ENCODE measurements around the gene MCC. TPM values are rescaled to one million over a fixed set of nuclear protein-coding genes. Genes with fewer than 3 reads are reported as not detected.

MCC gene
- total RNA-seq, 1 donor from 2014 or later, result 15.1 TPM

GRCh38 chr5:113495422-113495841, 7.2 kb upstream of the MCC start:
- Histone ChIP-seq H3K4me3 (ENCODE audit: low read length in 3 of 3) (no peak overlapping the region), H3K4me1 (ENCODE audit: control insufficient read depth in 3 of 3, insufficient read depth in 3 of 3, low read length in 3 of 3) (no peaks in the 10 kb centered on the region), H3K9ac (ENCODE audit: low read depth in 1 of 3, low read length in 3 of 3) (no peak overlapping the region), H3K9me3 (ENCODE audit: control insufficient read depth in 3 of 3, low read length in 3 of 3) (peaks cover 0 to 3% (median 2%) of the 10 kb centered on the region in 3 donors), H3K36me3 (ENCODE audit: control insufficient read depth in 3 of 3, insufficient read depth in 3 of 3, low read length in 3 of 3) (no peaks in the 10 kb centered on the region), H3K27me3 (ENCODE audit: control insufficient read depth in 3 of 3, insufficient read depth in 3 of 3, low read length in 3 of 3) (peaks cover 0 to 4% (median 0%) of the 10 kb centered on the region in 3 donors), H3K27ac (ENCODE audit: low read depth, low read length) (no peak overlapping the region)

GRCh38 chr5:113493446-113493845, 5.2 kb upstream of the MCC start:
- peaks cover 0 to 3% (median 2%) of the 10 kb centered on the region in 3 donors for H3K9me3 ChIP-seq (ENCODE audit: control insufficient read depth in 3 of 3, low read length in 3 of 3)
- H3K4me1 ChIP-seq (ENCODE audit: control insufficient read depth in 3 of 3, insufficient read depth in 3 of 3, low read length in 3 of 3), result peaks cover 4 to 11% (median 7%) of the 10 kb centered on the region in 3 donors
- H3K36me3 ChIP-seq (ENCODE audit: control insufficient read depth in 3 of 3, insufficient read depth in 3 of 3, low read length in 3 of 3), result no peaks in the 10 kb centered on the region
- H3K4me3 ChIP-seq (ENCODE audit: low read length in 3 of 3), result no peak overlapping the region
- peaks cover 7 to 10% (median 9%) of the 10 kb centered on the region in 3 donors for H3K27me3 ChIP-seq (ENCODE audit: control insufficient read depth in 3 of 3, insufficient read depth in 3 of 3, low read length in 3 of 3)
- no peak overlapping the region for H3K9ac ChIP-seq (ENCODE audit: low read depth in 1 of 3, low read length in 3 of 3)
- no peak overlapping the region for H3K27ac ChIP-seq (ENCODE audit: low read depth, low read length)

DNA sequence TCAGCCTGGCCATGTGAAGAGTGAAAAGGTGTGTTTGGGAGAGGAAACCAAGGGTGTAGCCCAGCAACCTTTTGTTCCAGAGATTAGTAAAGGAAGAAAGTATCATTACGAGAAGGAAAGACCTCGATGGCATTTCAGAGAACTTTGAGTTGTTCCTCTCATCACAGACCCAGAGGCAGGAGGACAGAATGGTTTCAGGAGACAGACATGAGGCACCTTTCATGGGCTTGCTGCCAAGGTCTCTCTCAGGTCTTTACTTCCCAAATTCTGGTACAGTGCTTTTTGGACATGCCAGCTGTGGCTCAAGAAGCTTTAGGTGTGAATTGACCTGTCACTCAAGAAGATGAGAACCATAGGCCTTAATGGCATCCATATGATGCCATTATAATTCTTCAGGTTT, 2.8 kb upstream of the MCC start:
- Histone ChIP-seq H3K4me3 (ENCODE audit: low read length in 3 of 3) (no peak overlapping the region), H3K36me3 (ENCODE audit: control insufficient read depth in 3 of 3, insufficient read depth in 3 of 3, low read length in 3 of 3) (no peaks in the 10 kb centered on the region), H3K9me3 (ENCODE audit: control insufficient read depth in 3 of 3, low read length in 3 of 3) (peaks cover 0 to 3% (median 2%) of the 10 kb centered on the region in 3 donors), H3K4me1 (ENCODE audit: control insufficient read depth in 3 of 3, insufficient read depth in 3 of 3, low read length in 3 of 3) (peaks cover 15 to 20% (median 17%) of the 10 kb centered on the region in 3 donors), H3K9ac (ENCODE audit: low read depth in 1 of 3, low read length in 3 of 3) (no peak overlapping the region), H3K27me3 (ENCODE audit: control insufficient read depth in 3 of 3, insufficient read depth in 3 of 3, low read length in 3 of 3) (peaks cover 18 to 25% (median 22%) of the 10 kb centered on the region in 3 donors), H3K27ac (ENCODE audit: low read depth, low read length) (no peak overlapping the region)

- Histone ChIP-seq H3K4me1 (ENCODE audit: control insufficient read depth in 3 of 3, insufficient read depth in 3 of 3, low read length in 3 of 3) (peaks cover 15 to 20% (median 17%) of the 10 kb centered on the region in 3 donors), H3K36me3 (ENCODE audit: control insufficient read depth in 3 of 3, insufficient read depth in 3 of 3, low read length in 3 of 3) (no peaks in the 10 kb centered on the region), H3K27ac (ENCODE audit: low read depth, low read length) (no peak overlapping the region), H3K9me3 (ENCODE audit: control insufficient read depth in 3 of 3, low read length in 3 of 3) (peaks cover 0 to 3% (median 2%) of the 10 kb centered on the region in 3 donors), H3K27me3 (ENCODE audit: control insufficient read depth in 3 of 3, insufficient read depth in 3 of 3, low read length in 3 of 3) (peaks cover 18 to 27% (median 22%) of the 10 kb centered on the region in 3 donors), H3K4me3 (ENCODE audit: low read length in 3 of 3) (no peak overlapping the region), H3K9ac (ENCODE audit: low read depth in 1 of 3, low read length in 3 of 3) (no peak overlapping the region)
Measured at GRCh38 chr5:113490317-113490716, 2.1 kb upstream of the MCC start.

DNA sequence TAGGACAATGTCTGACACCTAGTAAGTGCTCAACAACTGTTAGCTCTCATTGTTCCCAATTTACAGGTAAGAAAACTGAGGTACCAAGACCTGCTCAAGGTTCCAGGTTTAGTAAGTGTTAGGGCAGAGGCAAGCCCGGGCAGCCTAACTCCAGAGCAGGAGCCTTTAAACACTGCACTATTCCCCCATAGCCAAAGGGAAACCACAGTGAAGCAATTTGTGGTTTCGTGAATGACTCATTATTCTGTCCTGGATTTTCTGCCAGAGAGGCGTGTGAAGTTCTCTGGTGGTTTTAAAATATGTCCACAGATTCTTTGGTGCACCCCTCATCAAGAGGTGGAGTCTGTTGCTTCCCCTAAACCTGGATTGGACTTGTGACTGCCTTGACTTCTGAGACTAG, 1.0 kb upstream of the MCC start:
- no peak overlapping the region for H3K9ac ChIP-seq (ENCODE audit: low read depth in 1 of 3, low read length in 3 of 3)
- peaks cover 15 to 20% (median 17%) of the 10 kb centered on the region in 3 donors for H3K4me1 ChIP-seq (ENCODE audit: control insufficient read depth in 3 of 3, insufficient read depth in 3 of 3, low read length in 3 of 3)
- H3K27ac ChIP-seq (ENCODE audit: low read depth, low read length), result no peak overlapping the region
- H3K27me3 ChIP-seq (ENCODE audit: control insufficient read depth in 3 of 3, insufficient read depth in 3 of 3, low read length in 3 of 3), result peaks cover 18 to 35% (median 28%) of the 10 kb centered on the region in 3 donors
- H3K36me3 ChIP-seq (ENCODE audit: control insufficient read depth in 3 of 3, insufficient read depth in 3 of 3, low read length in 3 of 3), result no peaks in the 10 kb centered on the region
- H3K9me3 ChIP-seq (ENCODE audit: control insufficient read depth in 3 of 3, low read length in 3 of 3), result peaks cover 0 to 3% (median 2%) of the 10 kb centered on the region in 3 donors
- no peak overlapping the region for H3K4me3 ChIP-seq (ENCODE audit: low read length in 3 of 3)

GRCh38 chr5:113488645-113489184, 462 bp upstream of the MCC start:
- Histone ChIP-seq H3K9ac (ENCODE audit: low read depth in 1 of 3, low read length in 3 of 3) (peak overlapping the region; percentile 28 to 59 (median 40)), H3K36me3 (ENCODE audit: control insufficient read depth in 3 of 3, insufficient read depth in 3 of 3, low read length in 3 of 3) (no peaks in the 10 kb centered on the region), H3K4me3 (ENCODE audit: low read length in 3 of 3) (peak overlapping the region; percentile 65 to 78 (median 72)), H3K4me1 (ENCODE audit: control insufficient read depth in 3 of 3, insufficient read depth in 3 of 3, low read length in 3 of 3) (peaks cover 15 to 20% (median 17%) of the 10 kb centered on the region in 3 donors), H3K9me3 (ENCODE audit: control insufficient read depth in 3 of 3, low read length in 3 of 3) (peaks cover 0 to 3% (median 2%) of the 10 kb centered on the region in 3 donors), H3K27me3 (ENCODE audit: control insufficient read depth in 3 of 3, insufficient read depth in 3 of 3, low read length in 3 of 3) (peaks cover 18 to 36% (median 28%) of the 10 kb centered on the region in 3 donors), H3K27ac (ENCODE audit: low read depth, low read length) (no peak overlapping the region)

DNA sequence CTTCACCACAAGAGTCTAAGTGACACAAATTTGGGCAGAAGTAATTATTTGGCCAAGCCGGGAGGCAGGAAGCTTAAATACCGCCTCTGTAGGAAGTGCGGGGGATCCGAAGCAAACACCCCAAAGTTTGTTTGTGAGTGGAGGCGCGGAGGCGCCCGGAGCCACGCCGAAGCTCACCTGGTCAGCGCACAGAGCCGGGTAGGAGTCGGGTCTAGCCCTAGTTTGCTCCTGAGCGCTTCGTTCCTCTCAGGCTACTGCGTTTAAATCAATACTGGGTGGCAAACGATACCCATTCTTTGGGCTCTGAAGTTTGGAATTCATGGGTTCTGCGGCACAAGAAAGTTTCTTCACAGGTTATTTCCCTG, 855 bp downstream of the MCC start:
- peaks cover 18 to 36% (median 28%) of the 10 kb centered on the region in 3 donors for H3K27me3 ChIP-seq (ENCODE audit: control insufficient read depth in 3 of 3, insufficient read depth in 3 of 3, low read length in 3 of 3)
- H3K4me1 ChIP-seq (ENCODE audit: control insufficient read depth in 3 of 3, insufficient read depth in 3 of 3, low read length in 3 of 3), result peaks cover 15 to 20% (median 17%) of the 10 kb centered on the region in 3 donors
- no peaks in the 10 kb centered on the region for H3K36me3 ChIP-seq (ENCODE audit: control insufficient read depth in 3 of 3, insufficient read depth in 3 of 3, low read length in 3 of 3)
- peaks cover 0 to 3% (median 2%) of the 10 kb centered on the region in 3 donors for H3K9me3 ChIP-seq (ENCODE audit: control insufficient read depth in 3 of 3, low read length in 3 of 3)
- peak overlapping the region in 2 of 3 donors; percentile 27 to 45 for H3K9ac ChIP-seq (ENCODE audit: low read depth in 1 of 3, low read length in 3 of 3)
- H3K4me3 ChIP-seq (ENCODE audit: low read length in 3 of 3), result peak overlapping the region; percentile 65 to 72 (median 68)
- no peak overlapping the region for H3K27ac ChIP-seq (ENCODE audit: low read depth, low read length)

DNA sequence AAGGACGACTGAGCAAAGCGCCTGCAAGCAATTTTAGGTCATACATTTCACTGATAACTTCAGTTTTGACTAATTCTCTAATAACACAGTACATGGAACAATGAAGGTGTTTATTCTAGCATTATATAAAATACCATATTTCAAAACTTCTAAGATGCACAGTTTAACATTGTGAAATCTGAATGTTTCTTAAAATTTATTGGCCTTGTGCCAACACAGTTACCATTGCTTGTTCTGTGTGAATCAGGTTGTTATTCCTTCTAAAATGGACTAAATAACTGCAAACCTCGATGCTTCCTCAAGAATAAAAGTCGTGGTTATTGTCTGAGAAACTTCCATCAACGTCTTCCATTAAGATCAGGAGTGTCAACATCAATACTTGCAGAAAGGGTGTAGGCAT, 8.0 kb downstream of the MCC start:
- Histone ChIP-seq H3K4me3 (ENCODE audit: low read length in 3 of 3) (no peak overlapping the region), H3K9ac (ENCODE audit: low read depth in 1 of 3, low read length in 3 of 3) (no peak overlapping the region), H3K36me3 (ENCODE audit: control insufficient read depth in 3 of 3, insufficient read depth in 3 of 3, low read length in 3 of 3) (no peaks in the 10 kb centered on the region), H3K4me1 (ENCODE audit: control insufficient read depth in 3 of 3, insufficient read depth in 3 of 3, low read length in 3 of 3) (no peaks in the 10 kb centered on the region), H3K27me3 (ENCODE audit: control insufficient read depth in 3 of 3, insufficient read depth in 3 of 3, low read length in 3 of 3) (peaks cover 0 to 9% (median 6%) of the 10 kb centered on the region in 3 donors), H3K27ac (ENCODE audit: low read depth, low read length) (no peak overlapping the region), H3K9me3 (ENCODE audit: control insufficient read depth in 3 of 3, low read length in 3 of 3) (no peaks in the 10 kb centered on the region)

DNA sequence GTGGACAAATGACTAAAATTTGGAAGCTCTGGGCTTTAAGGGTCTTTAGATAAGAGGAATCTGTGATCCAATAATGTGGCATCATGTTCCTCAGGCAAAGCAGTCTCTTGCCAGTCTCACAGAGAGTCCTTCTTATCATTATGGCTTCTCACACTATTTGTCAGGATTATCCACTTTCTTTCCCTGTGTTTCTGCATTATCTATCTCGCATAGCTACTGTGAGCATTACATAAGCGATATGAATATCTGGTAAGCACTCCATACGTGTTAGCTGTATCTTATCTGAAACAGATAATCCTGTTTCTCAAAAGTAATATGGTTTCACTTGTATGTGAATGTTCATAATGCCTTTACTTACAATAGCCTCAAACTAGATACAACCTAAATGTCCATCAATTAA, 9.6 kb downstream of the MCC start:
- no peak overlapping the region for H3K27ac ChIP-seq (ENCODE audit: low read depth, low read length)
- H3K4me1 ChIP-seq (ENCODE audit: control insufficient read depth in 3 of 3, insufficient read depth in 3 of 3, low read length in 3 of 3), result no peaks in the 10 kb centered on the region
- H3K36me3 ChIP-seq (ENCODE audit: control insufficient read depth in 3 of 3, insufficient read depth in 3 of 3, low read length in 3 of 3), result no peaks in the 10 kb centered on the region
- no peak overlapping the region for H3K9ac ChIP-seq (ENCODE audit: low read depth in 1 of 3, low read length in 3 of 3)
- no peaks in the 10 kb centered on the region for H3K9me3 ChIP-seq (ENCODE audit: control insufficient read depth in 3 of 3, low read length in 3 of 3)
- H3K4me3 ChIP-seq (ENCODE audit: low read length in 3 of 3), result no peak overlapping the region
- H3K27me3 ChIP-seq (ENCODE audit: control insufficient read depth in 3 of 3, insufficient read depth in 3 of 3, low read length in 3 of 3), result no peaks in the 10 kb centered on the region

- no peaks in the 10 kb centered on the region for H3K36me3 ChIP-seq (ENCODE audit: control insufficient read depth in 3 of 3, insufficient read depth in 3 of 3, low read length in 3 of 3)
- no peak overlapping the region for H3K4me3 ChIP-seq (ENCODE audit: low read length in 3 of 3)
- no peaks in the 10 kb centered on the region for H3K27me3 ChIP-seq (ENCODE audit: control insufficient read depth in 3 of 3, insufficient read depth in 3 of 3, low read length in 3 of 3)
- no peak overlapping the region for H3K9ac ChIP-seq (ENCODE audit: low read depth in 1 of 3, low read length in 3 of 3)
- no peak overlapping the region for H3K27ac ChIP-seq (ENCODE audit: low read depth, low read length)
- H3K4me1 ChIP-seq (ENCODE audit: control insufficient read depth in 3 of 3, insufficient read depth in 3 of 3, low read length in 3 of 3), result no peaks in the 10 kb centered on the region
- H3K9me3 ChIP-seq (ENCODE audit: control insufficient read depth in 3 of 3, low read length in 3 of 3), result no peaks in the 10 kb centered on the region
Measured at GRCh38 chr5:113474100-113474728, 14.0 kb downstream of the MCC start.
